Measurements from ENCODE around the gene PPARD.

- no peak for TF ChIP-seq CTCF (IDR thresholded peaks at IDR 0.05; ENCODE audit: poor library complexity)
- TF ChIP-seq EZH2phosphoT487 (IDR thresholded peaks at IDR 0.05; ENCODE audit: low read depth, severe bottlenecking, unreplicated experiment) = no peak
- TF ChIP-seq EZH2 (IDR thresholded peaks at IDR 0.05; ENCODE audit: borderline replicate concordance) = no peak
These were observed 127.6 kb downstream of the PPARD start for GRCh38 chr6:35469751-35470662.
